Fibroblast of mammary gland (primary cell): ENCODE measurements around the gene RFX1.

Source experiments
- DNase-seq: peaks from one replicate; pipeline ENCODE4 v3.0.0-alpha.2; 2010; ENCODE audit warnings: low read depth
- H3K4me3 ChIP-seq: 2 replicates; pipeline ENCODE4 v1.5.1; 2011; ENCODE audit warnings: low read depth, mild to moderate bottlenecking, low read length, moderate library complexity; ENCODE audit not compliant: control insufficient read depth
- TF ChIP-seq, protein P1 (sequence below): conservative IDR thresholded peaks from 2 replicates; pipeline ENCODE4 v1.5.1; 2011; ENCODE audit warnings: low read depth, low read length, inconsistent platforms; ENCODE audit not compliant: control insufficient read depth, insufficient read depth

RFX1 gene

DNA sequence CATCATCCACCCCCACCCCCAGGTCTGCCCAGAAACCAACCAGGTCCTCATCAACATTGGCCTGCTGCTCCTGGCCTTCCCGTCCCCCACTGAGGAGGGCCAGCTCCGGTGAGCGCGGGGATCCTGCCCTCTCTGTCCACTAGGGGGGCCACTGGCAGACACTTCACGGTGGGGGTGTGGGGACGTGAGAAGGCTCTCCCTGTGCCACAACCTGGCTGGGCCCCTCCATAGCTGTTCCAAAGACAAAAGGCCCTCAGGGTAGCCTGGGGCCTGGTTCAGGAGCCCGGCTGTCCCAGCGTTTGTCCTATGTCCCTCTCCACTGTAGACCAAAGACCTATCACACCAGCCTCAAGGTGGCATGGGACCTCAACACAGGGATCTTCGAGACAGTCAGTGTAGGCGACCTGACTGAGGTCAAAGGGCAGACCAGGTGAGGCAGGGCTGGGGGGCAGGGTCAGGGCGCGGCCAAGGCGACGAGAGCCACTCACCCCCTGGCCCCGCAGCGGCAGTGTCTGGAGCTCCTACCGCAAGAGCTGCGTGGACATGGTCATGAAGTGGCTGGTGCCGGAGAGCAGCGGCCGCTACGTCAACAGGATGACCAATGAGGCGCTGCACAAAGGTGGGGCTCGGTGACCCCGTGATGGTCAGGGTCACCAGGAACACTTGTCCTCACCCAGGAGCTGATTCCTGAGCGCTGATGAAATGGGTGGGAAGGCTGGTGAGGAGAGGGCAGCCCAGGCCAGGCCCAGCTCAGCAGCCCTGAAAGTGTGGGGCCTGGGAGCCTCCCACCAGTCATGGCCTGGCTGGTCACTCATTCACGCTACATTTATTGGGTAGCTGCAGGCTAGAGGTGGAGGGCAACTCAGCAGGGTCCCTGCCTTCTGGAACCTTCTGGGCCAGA lies 45.9 kb downstream of the RFX1 start:
- no peak overlapping the region for H3K4me3 ChIP-seq
- TF ChIP-seq, protein P1, sequence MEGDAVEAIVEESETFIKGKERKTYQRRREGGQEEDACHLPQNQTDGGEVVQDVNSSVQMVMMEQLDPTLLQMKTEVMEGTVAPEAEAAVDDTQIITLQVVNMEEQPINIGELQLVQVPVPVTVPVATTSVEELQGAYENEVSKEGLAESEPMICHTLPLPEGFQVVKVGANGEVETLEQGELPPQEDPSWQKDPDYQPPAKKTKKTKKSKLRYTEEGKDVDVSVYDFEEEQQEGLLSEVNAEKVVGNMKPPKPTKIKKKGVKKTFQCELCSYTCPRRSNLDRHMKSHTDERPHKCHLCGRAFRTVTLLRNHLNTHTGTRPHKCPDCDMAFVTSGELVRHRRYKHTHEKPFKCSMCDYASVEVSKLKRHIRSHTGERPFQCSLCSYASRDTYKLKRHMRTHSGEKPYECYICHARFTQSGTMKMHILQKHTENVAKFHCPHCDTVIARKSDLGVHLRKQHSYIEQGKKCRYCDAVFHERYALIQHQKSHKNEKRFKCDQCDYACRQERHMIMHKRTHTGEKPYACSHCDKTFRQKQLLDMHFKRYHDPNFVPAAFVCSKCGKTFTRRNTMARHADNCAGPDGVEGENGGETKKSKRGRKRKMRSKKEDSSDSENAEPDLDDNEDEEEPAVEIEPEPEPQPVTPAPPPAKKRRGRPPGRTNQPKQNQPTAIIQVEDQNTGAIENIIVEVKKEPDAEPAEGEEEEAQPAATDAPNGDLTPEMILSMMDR, result peak; percentile 26
- no peak for DNase-seq

DNA sequence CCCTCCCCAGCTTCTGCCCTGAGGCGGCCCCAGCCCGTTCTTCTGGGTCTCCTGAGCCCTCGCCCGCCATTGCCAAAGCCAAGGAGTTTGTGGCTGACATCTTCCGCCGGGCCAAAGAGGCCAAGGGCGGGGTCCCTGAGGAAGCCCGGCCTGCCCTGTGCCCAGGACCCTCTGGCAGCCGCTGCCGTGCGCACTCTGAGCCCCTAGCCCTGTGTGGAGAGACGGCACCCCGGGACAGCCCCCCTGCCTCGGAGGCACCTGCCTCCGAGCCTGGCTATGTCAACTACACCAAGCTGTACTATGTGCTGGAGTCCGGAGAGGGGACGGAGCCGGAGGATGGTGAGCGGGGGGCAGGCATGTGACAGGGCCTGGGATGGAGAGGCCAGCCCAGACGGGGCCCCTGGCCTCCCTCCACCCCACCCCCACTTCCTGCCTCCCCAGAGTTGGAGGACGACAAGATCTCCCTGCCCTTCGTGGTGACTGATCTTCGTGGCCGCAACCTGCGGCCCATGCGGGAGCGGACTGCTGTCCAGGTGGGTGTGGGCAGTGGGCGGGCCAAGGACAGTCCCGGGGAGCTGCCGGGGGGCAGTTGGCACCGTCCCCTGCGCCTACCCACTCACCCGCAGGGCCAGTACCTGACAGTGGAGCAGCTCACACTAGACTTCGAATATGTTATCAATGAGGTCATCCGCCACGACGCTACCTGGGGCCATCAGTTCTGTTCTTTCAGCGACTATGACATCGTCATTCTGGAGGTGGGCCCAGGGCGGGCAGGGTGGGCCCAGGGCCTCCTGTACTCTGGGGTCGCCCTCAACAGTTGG lies 46.8 kb downstream of the RFX1 start:
- TF ChIP-seq, protein P1, result no peak
- no peak for DNase-seq
- no peak overlapping the region for H3K4me3 ChIP-seq

DNA sequence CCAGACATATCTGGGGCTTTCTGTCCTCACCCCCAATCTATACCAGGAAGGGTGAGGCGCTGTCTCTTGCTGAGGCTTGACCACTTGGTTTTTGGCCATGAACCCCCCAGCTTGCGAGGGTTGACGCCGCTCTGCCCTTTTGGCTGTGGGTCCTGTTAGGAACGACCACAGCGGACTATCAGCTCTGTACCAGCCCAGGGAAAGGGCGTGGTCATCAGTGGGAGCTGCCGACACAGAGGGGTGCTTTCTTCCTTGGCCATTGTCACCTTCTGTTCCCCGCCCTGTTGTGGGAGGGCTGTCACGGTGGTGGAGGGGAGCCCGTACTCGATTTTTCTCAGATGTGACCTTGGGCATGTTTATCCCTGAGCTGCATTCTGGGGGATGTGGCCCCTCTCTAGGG lies 48.1 kb downstream of the RFX1 start:
- H3K4me3 ChIP-seq, result no peak overlapping the region

DNA sequence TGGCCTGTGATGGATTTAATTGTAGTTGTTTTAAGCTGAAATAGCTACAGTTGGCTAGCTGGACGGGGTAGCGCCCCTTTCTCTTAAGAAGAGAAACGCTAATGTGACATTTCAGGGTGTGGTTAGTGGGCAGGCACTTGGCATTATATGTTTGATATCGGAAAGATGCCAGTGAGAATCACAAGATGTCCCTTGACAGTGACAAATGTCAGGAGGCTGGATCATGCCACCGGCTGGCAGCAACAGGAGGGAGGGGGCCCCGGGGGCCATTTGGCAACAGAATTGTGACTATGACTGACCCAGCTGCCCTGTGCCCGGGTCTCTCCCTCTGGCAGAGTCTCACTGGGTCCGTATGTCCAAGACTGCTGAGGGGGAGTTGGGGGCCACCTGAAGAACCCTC lies 49.1 kb downstream of the RFX1 start:
- DNase-seq, result no peak
- TF ChIP-seq, protein P1, result no peak
- no peak overlapping the region for H3K4me3 ChIP-seq

More for the DNA sequence above, 48.1 kb downstream of the RFX1 start:
- TF ChIP-seq, protein P1, result no peak
- DNase-seq, result no peak

DNA sequence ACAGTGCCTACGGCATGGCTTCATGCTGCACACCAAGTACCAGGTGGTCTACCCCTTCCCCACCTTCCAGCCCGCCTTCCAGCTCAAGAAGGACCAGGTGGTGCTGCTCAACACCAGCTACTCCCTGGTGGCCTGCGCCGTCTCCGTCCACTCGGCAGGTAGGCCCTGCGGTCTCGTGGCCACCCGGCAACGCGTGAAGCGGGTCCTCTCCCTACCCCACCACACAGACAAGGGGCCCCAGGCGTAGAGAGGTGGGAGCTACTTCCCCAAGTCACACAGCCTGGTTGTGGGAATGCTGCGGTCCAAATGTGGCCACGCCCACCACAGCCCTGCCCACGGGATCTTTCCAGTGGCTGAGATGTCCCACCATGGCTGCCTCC lies 49.8 kb downstream of the RFX1 start:
- H3K4me3 ChIP-seq, result no peak overlapping the region
- DNase-seq, result no peak

GRCh38 chr19:13955662-13956364 lies 50.3 kb downstream of the RFX1 start:
- no peak for DNase-seq
- TF ChIP-seq, protein P1, result no peak
- H3K4me3 ChIP-seq, result no peak overlapping the region

More for the DNA sequence above, 49.8 kb downstream of the RFX1 start:
- TF ChIP-seq, protein P1, result no peak
